HPDE6-E6E7 (cell line): Measurements from ENCODE around the gene FAM210B.
A peak's percentile ranks its signal among the peaks of the same experiment; 100 is the strongest.
"Not testable (repeated sequence)": the region's sequence is repeated elsewhere in the genome, so short reads cannot be mapped to it uniquely, and the experiment has no call there.

Experiments used
- DNase-seq: peaks from one replicate; pipeline ENCODE4 v3.0.0; 2011; ENCODE audit warnings: missing footprints; ENCODE audit errors: extremely low spot score

The FAM210B gene, protein sequence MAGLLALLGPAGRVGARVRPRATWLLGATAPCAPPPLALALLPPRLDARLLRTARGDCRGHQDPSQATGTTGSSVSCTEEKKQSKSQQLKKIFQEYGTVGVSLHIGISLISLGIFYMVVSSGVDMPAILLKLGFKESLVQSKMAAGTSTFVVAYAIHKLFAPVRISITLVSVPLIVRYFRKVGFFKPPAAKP

DNA sequence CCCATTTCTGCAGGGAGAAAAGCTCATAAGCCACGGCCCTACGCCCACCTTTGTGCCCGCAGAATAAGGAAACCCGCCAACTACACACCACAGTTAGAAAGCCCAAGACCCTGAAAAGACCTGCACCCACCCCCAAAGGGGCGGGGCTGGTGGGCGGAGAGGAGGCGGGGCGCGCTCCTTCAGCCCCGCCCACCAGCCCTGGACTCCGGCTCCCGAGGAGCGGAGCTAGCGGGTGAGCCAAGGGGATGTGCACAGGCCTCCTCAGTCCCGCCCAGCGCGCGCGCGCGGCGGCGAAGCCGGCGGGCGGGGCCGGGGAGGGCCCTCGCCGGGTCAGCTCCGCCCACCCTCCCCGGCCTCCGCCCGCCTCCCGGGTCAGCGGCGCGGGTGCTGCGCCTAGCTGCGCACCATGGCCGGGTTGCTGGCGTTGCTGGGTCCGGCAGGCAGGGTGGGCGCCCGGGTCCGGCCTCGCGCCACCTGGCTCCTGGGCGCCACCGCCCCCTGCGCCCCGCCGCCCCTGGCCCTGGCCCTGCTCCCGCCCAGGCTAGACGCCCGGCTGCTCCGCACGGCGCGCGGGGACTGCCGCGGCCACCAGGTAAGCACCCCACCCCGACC lies at the start of gene FAM210B:
Gene FAM210B, plus strand, starts transcription at position 375 of the 612 bp plus-strand sequence. Its CDS starts 32 bp downstream, at position 407.
- peak; percentile 100 for DNase-seq

DNA sequence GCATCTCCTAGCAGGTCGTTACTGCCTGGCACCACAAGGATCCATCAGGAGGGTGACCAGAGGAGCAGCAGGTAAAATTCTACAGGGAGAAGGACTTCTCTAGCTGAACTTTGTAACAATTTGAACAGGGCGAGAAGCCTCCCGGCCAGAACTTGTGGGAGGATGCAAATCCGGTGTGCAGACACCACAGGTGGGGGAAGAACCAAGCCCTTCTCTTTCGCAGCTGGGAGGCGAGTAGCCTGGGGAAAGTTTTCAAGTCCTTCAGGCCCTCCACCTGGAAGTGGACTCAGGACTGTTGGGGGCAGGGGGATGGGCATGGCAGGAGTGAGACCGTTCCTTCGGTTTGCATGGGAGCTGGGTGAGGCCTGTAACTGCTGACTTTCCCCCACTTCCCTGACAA lies 42.7 kb upstream of the FAM210B start:
- no peak for DNase-seq

DNA sequence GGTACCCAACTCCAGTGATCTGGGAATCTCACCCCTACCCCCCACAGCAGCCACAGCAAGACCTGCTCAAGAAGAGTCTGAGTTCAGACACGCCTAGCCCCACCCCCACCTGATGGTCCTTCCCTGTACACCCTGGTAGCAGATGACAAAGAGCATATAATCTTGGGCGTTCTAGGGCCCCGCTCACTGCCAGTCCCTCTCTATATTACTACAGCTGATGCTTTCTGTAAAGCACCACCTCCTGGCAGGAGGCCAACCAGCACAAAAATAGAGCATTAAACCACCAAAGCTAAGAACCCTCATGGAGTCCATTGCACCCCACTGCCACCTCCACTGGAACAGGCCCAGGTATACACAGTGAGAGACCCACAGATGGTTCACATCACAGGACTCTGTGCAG lies 42.3 kb upstream of the FAM210B start:
- no peak for DNase-seq

DNA sequence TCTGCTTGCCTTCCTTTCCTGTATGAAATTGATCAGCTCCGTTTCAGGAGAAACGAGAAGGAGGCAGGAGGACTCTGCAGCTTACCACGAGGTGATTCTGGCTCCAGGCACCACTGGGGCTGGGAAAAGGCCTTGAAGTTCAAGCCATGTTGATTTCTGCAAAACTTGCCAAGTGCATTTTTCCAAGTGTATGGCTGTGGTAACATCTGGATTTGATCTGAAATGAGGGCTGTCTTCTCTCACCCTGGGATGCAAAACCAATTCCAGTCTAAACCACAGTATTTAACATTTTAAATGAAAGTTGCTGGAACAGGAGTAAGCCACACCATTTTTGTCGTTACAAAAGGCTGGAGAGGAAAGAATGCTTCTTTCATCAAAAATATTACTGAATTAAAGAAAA lies 36.1 kb upstream of the FAM210B start:
- no peak for DNase-seq

DNA sequence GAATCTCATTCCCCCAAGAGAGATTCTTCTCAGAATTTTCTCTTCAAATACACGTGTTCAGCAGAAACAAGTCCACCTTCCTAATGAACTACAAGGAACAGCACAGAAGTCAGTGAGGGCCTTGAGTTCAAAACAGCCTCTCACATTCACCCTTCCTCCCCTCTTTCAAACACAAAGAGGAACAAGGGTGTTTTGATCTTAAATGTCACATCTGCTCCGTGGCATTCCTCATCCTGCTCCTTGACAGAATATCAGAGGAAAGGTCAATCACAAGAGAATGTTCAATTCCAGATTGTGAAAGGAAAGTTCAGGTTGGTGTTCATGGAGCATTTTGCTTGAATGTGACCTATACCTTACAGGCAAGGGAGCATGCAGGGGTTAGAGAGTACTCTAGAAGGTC lies 35.6 kb upstream of the FAM210B start:
- DNase-seq: no peak

DNA sequence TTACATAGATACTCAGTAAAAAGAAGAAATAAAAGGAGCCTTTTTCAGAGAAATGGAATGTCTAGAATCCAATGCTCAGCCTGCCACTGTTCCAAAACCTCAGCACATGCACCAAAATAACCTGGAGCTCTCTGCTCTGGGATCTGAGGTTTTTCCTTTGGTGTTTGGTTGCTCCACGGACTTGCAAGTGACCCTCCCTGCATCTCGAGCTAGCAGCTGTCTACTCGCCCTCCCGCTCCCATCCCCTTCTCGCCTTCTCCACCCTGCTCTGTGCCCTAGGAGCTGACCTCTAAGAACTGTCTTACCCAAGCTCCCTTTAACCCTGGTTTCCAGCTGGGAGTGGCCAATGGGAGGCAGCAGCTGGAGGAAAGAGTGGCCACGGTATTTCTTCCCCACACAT lies 35.1 kb upstream of the FAM210B start:
- DNase-seq: no peak

DNA sequence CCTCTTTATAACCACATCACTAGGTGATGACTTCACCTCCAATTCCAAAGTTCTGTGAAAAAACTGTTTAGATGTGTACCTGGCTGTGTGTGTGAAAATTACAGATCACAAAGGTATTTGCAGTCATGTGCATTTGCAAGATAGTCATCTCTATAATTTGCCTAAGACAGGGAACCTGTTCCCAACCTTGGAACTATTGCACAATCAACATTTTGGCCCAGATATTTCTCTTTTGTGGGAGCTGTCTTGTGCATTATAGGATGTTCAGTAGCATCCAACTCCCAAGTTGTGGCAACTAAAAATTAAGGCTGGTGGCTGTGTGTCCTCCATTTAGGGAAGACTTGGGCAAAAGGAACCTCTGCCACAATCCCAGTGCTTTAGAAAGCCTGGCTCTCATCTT lies 34.0 kb upstream of the FAM210B start:
- no peak for DNase-seq

DNA sequence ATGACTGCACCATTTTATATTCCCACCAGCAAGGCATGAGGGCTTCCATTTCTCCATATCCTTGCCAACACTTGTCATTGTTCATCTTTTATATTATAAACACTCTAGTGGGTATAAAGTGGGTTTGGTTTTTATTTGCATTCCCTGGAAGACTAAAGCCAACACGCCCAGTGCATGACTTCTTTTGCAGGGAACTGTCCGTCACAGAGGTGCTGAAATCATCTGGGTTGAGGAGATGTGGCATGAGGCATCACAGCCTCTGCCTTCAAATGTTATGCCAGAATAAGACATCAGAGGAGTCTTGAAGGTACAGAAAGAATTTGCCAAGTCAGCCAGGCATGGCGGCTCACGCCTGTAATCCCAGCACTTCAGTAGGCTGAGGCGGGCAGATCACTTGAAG lies 29.9 kb upstream of the FAM210B start:
- DNase-seq: no peak

DNA sequence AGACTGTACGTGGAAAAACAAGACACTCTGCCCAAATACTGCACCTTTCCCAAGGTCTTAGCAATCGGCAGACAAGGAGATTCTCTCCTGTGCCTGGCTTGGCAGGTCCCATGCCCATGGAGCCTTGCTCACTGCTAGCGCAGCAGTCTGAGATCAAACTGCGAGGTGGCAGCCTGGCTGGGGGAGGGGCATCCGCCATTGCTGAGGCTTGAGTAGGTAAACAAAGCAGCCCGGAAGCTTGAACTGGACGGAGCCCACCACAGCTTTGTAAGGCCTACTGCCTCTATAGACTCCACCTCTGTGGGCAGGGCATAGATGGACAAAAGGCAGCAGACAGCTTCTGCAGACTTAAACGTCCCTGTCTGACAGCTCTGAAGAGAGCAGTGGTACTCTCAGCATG lies 22.1 kb upstream of the FAM210B start:
- not testable (repeated sequence) for DNase-seq

DNA sequence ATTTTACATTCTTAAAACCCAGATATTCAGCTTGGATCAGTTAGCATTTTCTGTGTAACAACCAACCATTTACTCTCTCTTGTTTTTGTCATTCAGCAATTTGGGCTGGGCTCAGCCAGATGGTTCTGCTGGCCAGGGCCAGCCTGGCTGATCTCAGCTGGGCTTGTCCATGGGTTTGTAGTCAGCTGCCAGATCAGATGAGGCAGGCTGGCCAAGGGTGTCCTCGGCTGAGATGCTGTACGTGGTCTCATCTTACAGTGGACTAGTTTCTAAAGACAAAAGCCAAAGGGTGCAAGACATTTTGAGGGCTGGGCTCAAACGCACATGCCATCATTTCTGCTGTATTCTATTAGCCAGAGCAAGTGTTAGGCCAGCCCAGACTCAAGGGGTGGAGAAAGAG lies 16.0 kb upstream of the FAM210B start:
- DNase-seq: no peak

DNA sequence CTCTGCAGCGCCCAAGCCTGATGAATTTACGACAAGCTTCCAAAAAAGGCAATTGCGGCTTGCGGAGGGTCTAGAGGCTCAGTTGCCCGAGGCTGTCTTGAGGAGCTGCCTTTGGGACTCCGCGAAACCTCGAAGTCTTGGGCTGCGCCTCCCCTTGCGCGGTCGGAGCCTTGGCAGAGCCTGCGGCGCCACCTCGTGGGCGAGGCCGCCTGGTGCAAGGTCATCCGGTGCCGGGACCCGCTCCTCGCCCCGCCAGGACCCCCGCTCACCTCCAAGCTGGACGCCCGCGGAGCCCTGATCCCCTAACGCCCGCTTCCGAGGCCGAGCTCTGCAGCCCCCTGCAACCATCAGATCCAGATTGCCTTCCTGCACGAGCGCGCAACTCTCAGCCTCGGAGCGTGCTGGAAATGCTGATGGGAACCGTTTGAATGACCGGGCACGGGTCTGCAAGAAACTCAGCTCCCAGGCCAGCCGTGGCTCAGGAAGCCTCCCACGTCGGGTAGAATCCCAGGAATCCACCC lies 14.9 kb upstream of the FAM210B start:
- DNase-seq: peak; percentile 65

DNA sequence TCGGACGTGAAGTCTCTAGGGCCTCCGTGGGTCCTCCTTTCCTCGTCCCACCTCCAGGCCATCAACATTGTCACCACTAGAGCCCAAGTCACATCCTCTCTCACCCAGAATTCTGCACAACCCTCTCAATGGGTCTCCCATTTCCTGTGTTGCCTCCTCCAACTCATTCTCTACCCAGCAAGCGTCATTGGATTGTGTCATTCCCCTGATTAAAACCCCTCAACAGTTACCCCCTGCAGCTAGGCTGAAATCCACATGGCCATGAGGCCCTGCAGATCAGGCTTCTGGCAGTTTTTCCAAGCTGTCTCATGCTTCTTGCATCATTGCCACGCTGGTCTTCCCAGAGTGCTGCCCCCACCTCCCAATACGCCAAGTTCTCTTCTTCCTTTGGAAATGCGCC lies 12.9 kb upstream of the FAM210B start:
- no peak for DNase-seq

DNA sequence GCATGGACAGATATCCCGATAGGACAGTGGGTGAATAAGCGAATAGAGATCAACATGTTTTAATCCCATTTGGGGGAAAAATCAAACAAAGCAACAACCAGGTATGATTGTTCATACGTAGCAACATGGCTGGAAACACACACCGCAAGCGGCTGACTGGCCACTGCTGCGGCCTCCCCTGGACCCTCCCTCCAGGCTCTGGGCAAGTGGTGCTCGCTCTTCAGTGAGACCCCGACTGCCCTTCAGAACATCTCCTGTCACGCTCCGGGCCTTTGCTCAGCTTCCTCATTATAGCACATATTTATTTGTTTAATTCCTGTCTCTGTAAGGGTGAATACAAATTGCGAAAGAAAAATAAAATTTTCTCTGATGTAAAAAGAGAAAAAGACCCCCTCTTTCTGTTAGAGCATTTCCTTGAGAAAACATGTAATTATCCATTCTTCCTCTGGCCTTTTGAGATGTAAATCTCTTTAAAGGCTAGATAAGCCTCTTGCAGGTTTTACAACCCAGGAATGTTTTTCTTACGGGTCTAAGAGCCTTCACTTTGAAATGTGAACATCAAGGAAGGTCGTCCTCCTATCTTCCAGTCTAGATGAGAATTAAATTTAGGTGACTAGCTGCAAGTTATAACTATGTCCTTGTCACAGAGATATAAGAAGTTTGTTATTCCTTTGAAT lies 11.0 kb upstream of the FAM210B start:
- no peak for DNase-seq

DNA sequence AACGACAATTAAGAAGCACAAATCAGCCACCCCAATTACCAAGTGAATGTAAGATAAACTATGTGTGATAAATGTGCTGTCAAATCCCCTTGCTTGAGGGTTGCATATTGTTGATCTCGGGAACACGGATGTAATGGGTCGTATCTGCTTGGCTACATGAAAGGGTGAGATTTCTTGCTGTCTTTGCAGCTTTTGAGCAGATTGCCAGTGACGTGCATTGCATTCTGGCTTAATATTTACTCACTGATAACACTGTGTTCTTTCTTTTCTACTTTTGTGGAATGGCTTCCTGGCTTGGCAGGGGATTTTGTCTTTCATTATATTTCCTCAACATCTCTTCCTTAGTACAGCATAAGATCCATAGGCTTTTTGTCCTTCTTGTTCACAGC lies 10.5 kb upstream of the FAM210B start:
- no peak for DNase-seq

DNA sequence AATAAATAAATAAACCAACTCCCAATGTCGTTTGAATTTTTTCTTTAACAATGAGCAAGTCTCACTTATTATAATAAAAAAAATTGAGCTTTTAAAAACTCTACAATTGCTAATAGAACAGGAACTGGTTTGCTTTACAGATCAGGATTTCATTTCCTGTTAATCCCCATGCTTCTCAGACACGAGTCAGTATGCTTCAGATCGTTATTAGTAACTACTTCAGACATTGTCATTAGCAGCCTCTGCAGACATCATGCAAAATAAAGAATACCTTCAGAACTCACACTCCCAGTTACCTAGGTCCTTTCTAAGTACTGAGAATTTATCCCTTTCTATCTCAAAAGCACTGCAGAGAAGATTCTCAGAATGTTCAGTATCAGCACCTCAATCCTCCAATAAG lies 10.0 kb upstream of the FAM210B start:
- no peak for DNase-seq

DNA sequence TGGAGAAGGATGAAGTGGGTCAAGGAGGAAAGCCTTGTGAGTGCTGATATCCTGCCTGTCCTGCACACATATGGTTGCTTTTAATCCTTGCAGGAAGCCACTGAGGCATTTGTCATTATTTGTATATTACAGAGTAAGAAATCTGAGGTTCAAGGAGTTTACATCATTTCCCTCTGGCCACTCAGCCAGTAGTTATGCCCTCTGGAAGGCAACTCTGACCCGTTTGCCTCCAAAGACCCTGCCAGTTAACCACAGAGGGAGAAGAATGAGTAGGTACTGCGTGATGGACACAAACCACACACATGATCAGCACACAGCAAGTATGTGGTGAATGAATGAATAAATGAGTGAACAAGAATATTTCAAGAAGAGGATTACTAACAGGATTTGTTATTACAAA lies 7.9 kb upstream of the FAM210B start:
- no peak for DNase-seq

DNA sequence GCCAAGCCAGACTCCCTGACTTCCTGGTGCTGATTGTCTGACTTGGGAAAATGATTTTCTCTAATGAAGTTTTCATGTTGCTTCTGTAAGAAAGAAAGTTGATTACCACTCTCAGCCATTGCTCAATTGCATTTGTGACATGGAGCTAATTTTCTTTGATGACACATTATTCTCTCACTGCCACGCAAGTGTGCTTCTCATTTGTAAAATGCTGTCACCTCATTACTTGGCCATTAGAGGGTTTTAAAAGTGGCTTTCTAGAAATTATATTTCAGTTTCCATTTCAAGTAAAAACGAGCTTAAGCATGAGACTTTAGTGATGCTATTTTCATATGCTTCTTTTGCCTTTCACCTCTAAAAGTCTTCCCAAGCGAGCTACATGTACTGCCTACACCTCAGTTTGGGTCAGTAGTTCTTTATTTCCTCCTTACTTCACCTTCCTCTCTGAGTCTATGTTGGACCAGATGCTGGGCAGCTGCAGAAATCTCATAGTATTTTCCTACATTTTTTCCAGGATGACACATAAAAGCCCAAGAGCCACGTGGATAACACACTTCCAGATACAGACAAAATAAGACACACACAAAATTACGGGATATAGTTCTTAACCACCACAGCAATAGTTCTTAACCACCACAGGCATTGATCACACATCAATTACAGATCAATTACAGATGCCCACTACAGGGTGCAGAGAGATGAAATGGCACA lies 6.3 kb upstream of the FAM210B start:
- DNase-seq: no peak

DNA sequence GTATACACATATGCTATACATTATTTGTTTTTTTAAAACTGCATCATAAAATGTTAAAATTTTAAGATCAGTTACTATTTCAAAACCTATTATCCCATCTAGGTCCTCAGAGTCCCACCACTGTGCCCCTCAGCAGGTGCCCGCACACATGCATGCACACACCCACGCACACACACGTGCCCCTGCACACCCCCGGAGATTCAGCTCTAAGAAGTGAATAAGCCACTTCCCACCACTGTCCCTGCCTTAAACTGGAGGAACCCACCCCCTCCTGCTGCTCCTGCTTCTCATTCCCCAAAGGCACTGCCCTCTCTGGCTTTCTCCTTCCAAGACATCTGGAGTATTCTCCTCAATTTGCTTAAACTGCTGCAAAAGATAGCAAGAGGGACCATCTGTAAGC lies 5.4 kb upstream of the FAM210B start:
- DNase-seq: no peak

DNA sequence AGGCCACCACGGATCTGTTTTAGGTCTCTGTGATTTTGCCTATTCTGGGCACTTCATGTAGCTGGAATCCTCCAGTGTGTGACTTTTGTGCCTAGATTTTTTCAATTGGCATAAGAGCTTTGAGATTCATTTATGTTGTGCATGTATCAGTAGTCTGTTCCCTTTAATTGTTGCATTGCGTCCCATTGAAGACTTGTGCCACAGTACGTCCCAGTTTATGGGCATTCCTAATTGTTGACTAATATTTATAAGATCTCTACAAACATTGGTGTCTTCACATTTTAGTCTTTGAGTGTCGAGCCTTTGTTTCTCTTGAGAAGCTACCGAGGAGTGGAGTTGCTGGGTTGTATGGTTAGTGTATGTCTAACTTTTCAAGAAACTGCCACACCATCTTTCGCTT lies 704 bp upstream of the FAM210B start:
- no peak for DNase-seq

DNA sequence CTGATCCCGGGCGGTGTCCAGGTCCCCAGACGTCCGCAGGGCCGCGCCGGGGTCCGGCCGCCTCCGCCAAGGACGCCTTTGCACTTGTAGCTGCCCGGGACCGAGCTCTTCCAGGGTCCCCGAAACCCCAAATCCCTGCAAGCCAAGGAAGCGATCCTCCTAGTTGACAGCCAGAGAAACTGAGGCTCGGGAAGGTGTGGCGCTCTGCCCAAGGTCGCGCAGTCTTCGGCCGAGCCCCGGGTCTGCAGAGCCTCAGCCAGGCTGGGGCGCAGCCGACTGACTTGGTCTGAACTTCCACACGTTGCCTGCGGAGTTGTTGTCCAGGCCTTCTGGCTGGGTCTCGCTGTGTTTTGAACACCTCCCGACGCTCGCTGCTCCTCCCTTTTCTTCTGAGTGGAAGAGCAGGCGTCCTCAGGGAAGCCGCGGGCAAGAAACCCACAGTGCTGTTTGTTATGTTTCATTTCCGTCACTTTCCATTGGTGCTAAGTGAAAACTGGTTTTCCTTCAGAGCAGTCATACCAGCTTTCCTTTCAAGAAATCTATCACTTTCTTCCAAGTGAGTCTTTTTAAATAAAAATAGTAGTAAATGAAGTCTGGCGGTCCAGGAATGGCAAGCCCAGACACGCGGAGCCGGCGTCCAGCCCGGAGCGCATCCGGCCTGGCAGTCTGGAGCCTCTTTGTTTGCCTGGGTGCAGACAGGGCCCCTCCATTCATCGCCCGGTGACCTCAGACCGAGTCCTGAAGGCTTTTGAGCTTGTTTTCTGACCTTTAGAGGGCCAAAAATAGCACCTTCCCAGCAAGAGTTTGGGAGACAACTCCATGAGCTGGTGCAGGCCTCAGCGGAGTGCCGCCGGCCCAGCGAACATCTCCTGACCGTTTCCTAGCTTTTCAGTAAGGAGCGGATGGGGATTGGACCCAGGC lies 698 bp downstream of the FAM210B start:
- DNase-seq: peak; percentile 94

DNA sequence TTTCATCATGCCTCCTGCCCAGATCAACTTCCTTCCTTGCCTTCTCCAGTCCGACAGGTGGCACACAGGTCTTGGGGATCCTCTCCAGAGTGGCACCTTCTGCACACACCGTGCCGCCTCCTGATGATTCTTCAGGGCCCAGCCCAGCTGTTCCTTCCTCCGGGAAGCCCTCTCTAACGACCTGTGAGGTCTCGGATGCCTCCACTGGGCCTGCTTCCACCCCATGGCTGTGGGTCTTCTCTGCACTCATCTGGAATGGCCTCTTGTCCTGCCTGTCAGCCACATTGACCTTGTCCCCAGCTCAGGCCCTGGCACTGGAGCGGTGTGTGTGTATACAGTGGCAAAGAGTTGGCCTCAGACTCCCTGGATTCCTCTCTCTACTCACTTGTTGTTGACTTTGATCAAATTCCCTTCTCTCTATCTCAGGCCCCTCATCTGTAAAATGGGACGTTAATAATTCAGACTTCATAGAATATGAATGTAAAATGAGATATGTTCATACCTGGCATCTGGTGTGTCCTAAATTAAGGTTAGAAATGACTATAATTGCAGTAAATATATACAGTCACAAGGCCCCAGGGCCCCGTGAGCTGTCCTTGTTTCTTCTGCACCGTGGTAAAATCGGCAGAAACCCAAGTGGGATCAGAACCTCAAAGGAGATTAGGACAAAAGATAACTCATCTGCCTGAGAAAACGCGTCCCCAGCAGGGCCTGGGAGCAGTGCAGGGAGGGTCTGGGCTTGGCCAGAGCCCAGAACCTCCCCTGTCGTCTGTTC lies 1.5 kb downstream of the FAM210B start:
- DNase-seq: peak; percentile 36
